ENCODE measurements around the gene AUTS2. TPM values are rescaled to one million over a fixed set of nuclear protein-coding genes. Genes with fewer than 3 reads are reported as not detected.

The AUTS2 gene
- total RNA-seq, 1 experiment from 2014 or later: 2.5 TPM

- H3K27me3 ChIP-seq (ENCODE audit: control insufficient read depth, insufficient read depth, low read length): no peaks in the 10 kb centered on the region
- no peaks in the 10 kb centered on the region for H3K9me3 ChIP-seq (ENCODE audit: control insufficient read depth, insufficient read depth, low read depth, low read length)
- no peak overlapping the region for H3K4me3 ChIP-seq (ENCODE audit: low read depth in 2 of 2, low read length in 2 of 2)
- BruUV-seq (replicated peaks): no TSS peak
- no peaks in the 10 kb centered on the region for H3K36me3 ChIP-seq (ENCODE audit: control insufficient read depth, insufficient read depth, low read length)
- ChIA-PET CTCF (no interaction called here), POLR2A (no interaction called here)
- no peaks in the 10 kb centered on the region for H3K4me1 ChIP-seq (ENCODE audit: control insufficient read depth, insufficient read depth, low read length)
- ATAC-seq: no peak
- no peak for DNase-seq (ENCODE audit: low read depth, low spot score)
- in situ Hi-C loops (cut with HindIII; ENCODE audit: low pct_unique_long_range_greater_than_20kb, low sequenced_read_pairs): no loop called here
- intact Hi-C loops (cut with micrococcal nuclease; ENCODE audit: unreplicated experiment): no loop called here
- TF ChIP-seq POLR2AphosphoS5 (IDR thresholded peaks at IDR 0.05; ENCODE audit: low read depth, low read length) (no peak), CTCF (IDR thresholded peaks at IDR 0.05) (no peak), SIN3A (IDR thresholded peaks at IDR 0.05; ENCODE audit: borderline replicate concordance, insufficient read depth, low read depth, low read length) (no peak), TCF7L2 (IDR thresholded peaks at IDR 0.05; ENCODE audit: low read depth, low read length) (no peak), REST (IDR thresholded peaks at IDR 0.05; ENCODE audit: insufficient read depth in 1 of 2, low read depth in 2 of 2, low read length in 1 of 2) (no peak)
- H3K27ac ChIP-seq (ENCODE audit: low read length): no peak overlapping the region
Observed at GRCh38 chr7:70288781-70289456, 690.6 kb downstream of the AUTS2 start.

DNA sequence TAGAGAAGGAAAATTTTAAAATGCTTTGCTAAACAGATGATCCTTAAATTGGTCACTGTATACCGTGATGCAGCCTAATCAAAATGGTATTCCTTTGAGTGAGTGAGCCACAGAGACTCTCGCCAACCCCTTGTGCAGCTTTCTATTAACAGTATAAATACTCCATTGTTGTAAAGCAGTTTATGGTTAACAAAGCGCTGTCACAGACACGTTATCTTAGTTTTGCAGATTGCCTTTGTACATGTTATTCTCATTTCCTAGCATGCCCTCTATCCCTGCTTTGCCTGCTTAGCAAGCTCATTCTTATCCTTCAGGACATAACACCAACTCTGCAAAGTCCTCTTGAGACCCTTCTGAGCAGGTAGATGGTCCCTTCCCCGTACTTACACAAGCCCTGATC is 694.4 kb downstream of the AUTS2 start:
- Histone ChIP-seq H3K27me3 (ENCODE audit: control insufficient read depth, insufficient read depth, low read length) (no peaks in the 10 kb centered on the region), H3K36me3 (ENCODE audit: control insufficient read depth, insufficient read depth, low read length) (no peaks in the 10 kb centered on the region), H3K4me3 (ENCODE audit: low read depth in 2 of 2, low read length in 2 of 2) (no peak overlapping the region), H3K9me3 (ENCODE audit: control insufficient read depth, insufficient read depth, low read depth, low read length) (no peaks in the 10 kb centered on the region), H3K4me1 (ENCODE audit: control insufficient read depth, insufficient read depth, low read length) (no peaks in the 10 kb centered on the region), H3K27ac (ENCODE audit: low read length) (no peak overlapping the region)
- ATAC-seq: no peak
- TF ChIP-seq TCF7L2 (IDR thresholded peaks at IDR 0.05; ENCODE audit: low read depth, low read length) (no peak), SIN3A (IDR thresholded peaks at IDR 0.05; ENCODE audit: borderline replicate concordance, insufficient read depth, low read depth, low read length) (no peak), REST (IDR thresholded peaks at IDR 0.05; ENCODE audit: insufficient read depth in 1 of 2, low read depth in 2 of 2, low read length in 1 of 2) (no peak), CTCF (IDR thresholded peaks at IDR 0.05) (no peak), POLR2AphosphoS5 (IDR thresholded peaks at IDR 0.05; ENCODE audit: low read depth, low read length) (no peak)
- no peak for DNase-seq (ENCODE audit: low read depth, low spot score)
- intact Hi-C loops (cut with micrococcal nuclease; ENCODE audit: unreplicated experiment) (no loop called here), in situ Hi-C loops (cut with HindIII; ENCODE audit: low pct_unique_long_range_greater_than_20kb, low sequenced_read_pairs) (no loop called here)
- BruUV-seq (replicated peaks): no TSS peak
- POLR2A ChIA-PET: no interaction called here
- CTCF ChIA-PET: no interaction called here

All from Panc1 (cell line).